ENCODE results near the gene WDR7. TPM values are rescaled to one million over a fixed set of nuclear protein-coding genes. Genes with fewer than 3 reads are reported as not detected.

Gene WDR7
- total and polyA plus RNA-seq, 10 of the 15 experiments (the other 5 are each of a cell fraction or from before 2014, with no cell fraction given): 2.8 to 16.5 (median 11.7) TPM

- H3K4me3 ChIP-seq: no peak overlapping the region
- H3K9ac ChIP-seq (ENCODE audit: control insufficient read depth, insufficient read depth, low read length): no peak overlapping the region
- no peak overlapping the region for H3K4me2 ChIP-seq (ENCODE audit: control insufficient read depth, insufficient read depth)
- no peaks in the 10 kb centered on the region for H3K4me1 ChIP-seq (ENCODE audit: control insufficient read depth, insufficient read depth, low read length)
- FAIRE-seq: no peak
- H3K79me2 ChIP-seq (ENCODE audit: control insufficient read depth, insufficient read depth, low read length): no peaks in the 10 kb centered on the region
- no peaks in the 10 kb centered on the region for H4K20me1 ChIP-seq (ENCODE audit: control insufficient read depth, insufficient read depth)
- no peak overlapping the region for H2AFZ ChIP-seq (ENCODE audit: control insufficient read depth, low read depth, low read length)
- ChIA-PET RAD21 (ENCODE audit: unreplicated experiment) (no interaction called here), POLR2A (no interaction called here), CTCF (no interaction called here), SMC1A (ENCODE audit: uncharacterized antibody, unreplicated experiment) (interaction anchor here (1.1 to 4.4 kb wide), 2 partner anchors 8 to 14 kb away, joined by 3 to 17 read pairs; no protein-coding TSS in a partner anchor)
- H3K36me3 ChIP-seq (ENCODE audit: control insufficient read depth in 2 of 2, insufficient read depth in 2 of 2, low read length in 1 of 2): no peaks in the 10 kb centered on the region
- no TSS peak for BruUV-seq (replicated peaks)
- no peak for ATAC-seq
- no peak overlapping the region for H3K27ac ChIP-seq (ENCODE audit: control insufficient read depth, insufficient read depth)
- DNase-seq (ENCODE audit: low read depth, low spot score): no peak
- intact Hi-C loops (cut with micrococcal nuclease; ENCODE audit: unreplicated experiment) (no loop called here), in situ Hi-C loops (cut with MboI) (no loop called here)
- no peaks in the 10 kb centered on the region for H3K27me3 ChIP-seq (replicated peaks in 1 of 2; ENCODE audit: control insufficient read depth in 2 of 2, insufficient read depth in 2 of 2, low read length in 1 of 2)
- 98% methylated on average over 6 of the region's 6 CpGs for WGBS (ENCODE audit: insufficient coverage, insufficient replicate concordance, low lambda C conversion rate, missing lambda C conversion rate)
- H3K9me3 ChIP-seq (replicated peaks; ENCODE audit: control insufficient read depth, insufficient read depth, low read length): no peaks in the 10 kb centered on the region
- TF ChIP-seq MLLT1 (IDR thresholded peaks at IDR 0.05) (no peak), SPI1 (IDR thresholded peaks at IDR 0.05; ENCODE audit: borderline replicate concordance, insufficient read depth, low read depth, low read length) (no peak), CTCF (IDR thresholded peaks at IDR 0.05 in 2 of 3, conservative IDR thresholded peaks at IDR 0.05 in 1 of 3; ENCODE audit: control insufficient read depth in 2 of 3, extremely low read depth in 1 of 3, insufficient read depth in 1 of 3, low read depth in 3 of 3, low read length in 3 of 3) (no peak), POLR2AphosphoS5 (IDR thresholded peaks at IDR 0.05; ENCODE audit: low read length) (no peak), ZBTB40 (IDR thresholded peaks at IDR 0.05; ENCODE audit: borderline replicate concordance) (no peak), ZNF24 (IDR thresholded peaks at IDR 0.05) (no peak), CEBPZ (IDR thresholded peaks at IDR 0.05; ENCODE audit: low read depth, low read length) (no peak), HDAC2 (IDR thresholded peaks at IDR 0.05) (no peak), SIX5 (IDR thresholded peaks at IDR 0.05; ENCODE audit: low read depth, low read length, severe bottlenecking) (no peak), FOS (IDR thresholded peaks at IDR 0.05; ENCODE audit: borderline replicate concordance, extremely low read depth, insufficient read length) (no peak), BACH1 (IDR thresholded peaks at IDR 0.05; ENCODE audit: borderline replicate concordance) (no peak), NFYA (IDR thresholded peaks at IDR 0.05; ENCODE audit: borderline replicate concordance, low read depth, low read length) (no peak), POLR2A (IDR thresholded peaks at IDR 0.05; ENCODE audit: low read depth, low read length) (no peak), SIN3A (IDR thresholded peaks at IDR 0.05; ENCODE audit: low read depth, low read length) (no peak), KLF5 (IDR thresholded peaks at IDR 0.05; ENCODE audit: partially characterized antibody) (no peak)
Measured at GRCh38 chr18:56947236-56947635, 296.1 kb downstream of the WDR7 start.
